ENCODE data around the gene MKNK1.

MKNK1 gene

GRCh38 chr1:46522184-46522968 lies 81.7 kb downstream of the MKNK1 start:
- DNase-seq (ENCODE audit: low spot score), result no peak

DNA sequence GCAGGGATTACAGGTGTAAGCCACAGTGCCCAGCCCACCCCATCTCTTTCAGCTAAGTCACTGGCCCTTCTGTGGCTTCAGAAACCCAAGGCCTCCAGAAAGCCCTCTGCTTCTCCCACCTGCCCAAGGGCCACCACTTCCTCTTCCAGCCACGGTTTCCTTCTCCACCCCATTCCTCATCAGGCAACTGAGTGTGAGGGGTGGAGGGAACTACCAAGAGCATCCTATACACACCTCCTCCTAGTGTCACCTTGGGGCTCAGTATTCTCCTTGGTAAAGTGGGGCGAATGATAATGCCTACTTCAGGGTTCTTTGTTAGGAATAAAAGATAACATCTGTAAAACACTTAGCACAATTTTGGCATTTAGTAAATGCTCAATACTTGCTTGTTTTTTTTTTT lies 82.7 kb downstream of the MKNK1 start:
- DNase-seq (ENCODE audit: low spot score), result no peak

DNA sequence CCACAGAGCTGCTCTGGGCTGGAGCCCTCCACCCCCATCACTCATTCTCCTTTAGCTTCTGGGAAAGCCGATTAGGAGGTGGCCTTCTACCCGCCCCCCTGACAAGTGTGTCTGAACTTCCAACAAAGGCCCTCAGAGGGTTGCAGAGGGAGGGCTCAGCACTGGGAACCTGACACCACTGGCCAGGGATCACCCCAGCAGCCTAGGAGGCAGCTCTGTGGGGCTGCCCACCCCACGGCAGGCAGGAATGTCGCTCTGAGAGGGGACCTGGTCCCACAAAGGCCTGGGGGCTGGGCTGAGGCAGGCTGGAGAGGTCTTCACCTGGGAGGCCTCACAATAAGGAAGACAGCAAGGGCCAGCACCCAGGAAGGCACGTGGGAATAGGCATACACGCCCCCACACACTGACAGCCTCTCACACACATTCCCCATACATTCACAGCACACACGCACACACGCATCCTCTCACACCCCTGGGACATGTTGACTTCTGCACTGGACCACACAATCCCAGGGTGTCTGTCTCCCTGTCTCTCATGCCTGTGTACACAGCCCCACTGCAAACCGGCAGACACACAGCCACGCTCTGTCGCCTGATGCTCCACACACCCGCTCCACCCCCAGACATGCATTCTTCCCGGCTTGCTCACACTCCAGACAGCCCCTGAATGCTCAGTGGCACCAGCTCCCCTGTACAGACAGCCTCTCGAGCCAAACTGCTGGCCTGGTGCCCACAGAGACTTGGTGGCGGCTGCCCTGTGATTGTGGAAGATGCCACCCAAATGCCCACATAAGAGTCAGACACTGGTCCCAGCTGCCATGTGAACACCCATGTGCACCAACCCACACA lies 83.8 kb downstream of the MKNK1 start:
- no peak for DNase-seq (ENCODE audit: low spot score)

DNA sequence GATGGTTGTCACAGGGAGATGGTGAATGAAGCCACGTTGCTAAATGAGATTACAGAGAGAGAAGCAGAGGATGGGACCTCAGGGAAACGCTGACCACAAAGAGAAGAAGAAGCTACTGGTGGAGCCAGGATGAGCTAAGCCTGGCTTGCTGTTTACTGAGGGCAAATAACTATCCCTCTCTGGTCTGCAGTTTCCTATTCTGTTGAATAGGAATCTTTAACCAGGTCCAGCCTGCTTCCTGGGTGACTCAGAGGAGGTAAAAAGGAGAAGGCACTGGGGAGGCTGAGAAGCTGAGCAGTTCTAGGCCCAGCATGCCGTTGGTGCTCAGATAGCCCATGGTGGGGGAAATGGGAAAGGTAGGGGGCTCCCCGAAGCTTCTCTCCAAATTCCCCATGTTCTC lies 84.9 kb downstream of the MKNK1 start:
- no peak for DNase-seq (ENCODE audit: low spot score)

DNA sequence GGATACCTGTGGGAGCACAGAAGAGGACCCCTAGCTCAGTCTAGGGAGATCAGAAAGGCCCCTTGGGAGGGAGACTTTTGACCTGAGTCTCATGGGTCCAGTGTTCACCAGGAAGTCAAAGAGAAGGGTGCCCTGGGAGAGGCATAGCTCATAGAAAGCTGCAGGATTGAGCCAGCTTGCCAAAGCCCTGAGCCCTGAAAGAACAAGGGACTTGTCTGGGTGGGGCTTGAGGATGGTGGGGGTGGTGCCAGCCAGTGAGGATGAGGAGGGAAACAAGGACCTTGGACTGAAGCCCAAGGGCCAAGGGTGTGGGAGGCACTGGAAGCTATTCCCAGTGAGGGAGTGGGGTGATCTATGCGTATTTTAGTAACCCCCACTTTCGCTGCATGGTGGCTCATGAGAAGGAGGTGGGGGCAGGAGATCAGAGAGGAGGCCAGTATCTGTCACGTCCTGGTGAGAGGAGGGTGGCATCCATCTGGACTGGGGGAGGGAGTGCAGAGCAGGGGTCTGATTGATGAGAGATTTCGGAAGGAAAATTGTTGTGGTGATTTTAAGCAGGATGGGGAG lies 86.1 kb downstream of the MKNK1 start:
- no peak for DNase-seq (ENCODE audit: low spot score)

DNA sequence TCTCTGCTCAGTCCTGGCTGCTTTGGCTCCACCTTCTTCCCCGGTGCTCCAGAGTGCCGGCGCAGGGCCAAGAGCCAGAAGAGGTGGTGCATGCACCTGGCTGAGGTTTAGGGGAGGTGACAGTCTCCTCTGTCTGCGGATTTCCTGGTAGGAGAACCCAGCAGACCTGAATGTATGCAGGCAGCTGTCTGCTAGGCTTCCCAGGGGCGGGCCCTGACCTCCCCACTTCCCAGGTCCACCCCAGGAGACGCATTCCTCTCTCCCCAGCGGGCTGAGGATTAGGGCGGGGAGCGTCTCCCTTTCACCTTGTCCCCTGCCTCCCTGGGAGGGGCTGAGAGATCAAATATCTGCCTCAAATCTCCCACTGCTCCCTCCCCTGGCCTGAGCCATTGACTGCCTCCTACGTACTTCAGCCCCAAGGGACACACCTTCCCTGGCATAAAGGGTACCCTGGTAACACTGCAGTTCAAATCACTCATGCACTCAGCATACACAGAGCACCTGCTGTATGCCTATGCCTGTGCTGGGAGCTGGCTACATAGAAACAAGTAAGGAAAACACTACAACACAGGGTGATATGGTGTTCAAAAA lies 87.0 kb downstream of the MKNK1 start:
- peak; percentile 81 for DNase-seq (ENCODE audit: low spot score)

DNA sequence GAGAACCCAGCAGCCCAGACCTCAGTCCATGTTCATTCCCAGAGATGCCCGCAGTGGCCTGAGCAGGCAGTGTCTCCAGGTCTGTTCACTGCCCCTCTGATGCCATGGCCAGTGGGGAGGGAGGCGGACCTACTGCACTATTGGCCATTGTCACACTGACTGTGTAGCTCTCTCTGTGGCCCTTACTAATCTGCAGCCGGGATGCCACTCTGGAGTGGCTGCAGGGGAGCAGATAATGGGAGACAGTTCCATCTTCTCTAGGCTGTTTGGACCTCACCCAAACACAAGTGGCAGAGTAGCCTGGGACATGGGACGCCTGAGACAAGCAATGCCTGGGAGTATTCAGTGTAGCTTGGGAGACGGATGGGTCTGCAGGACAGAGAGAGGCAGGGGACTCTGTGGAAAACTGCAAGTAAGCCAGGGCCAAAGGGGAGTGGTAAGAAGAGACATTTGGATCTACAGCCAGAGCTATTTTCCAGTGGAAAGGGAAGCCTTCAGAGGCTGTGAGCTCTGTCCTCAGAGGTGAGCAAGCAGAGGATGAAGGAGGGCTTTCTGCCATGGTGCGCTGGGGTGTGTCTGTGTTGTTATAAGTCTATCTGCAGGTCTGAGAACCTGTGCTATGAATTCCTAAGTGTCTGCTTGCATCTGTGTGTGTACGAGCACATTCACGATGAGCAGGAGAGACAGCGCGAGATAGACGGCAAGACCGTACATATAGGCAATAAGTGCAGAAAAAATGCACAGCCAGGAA lies 87.7 kb downstream of the MKNK1 start:
- DNase-seq (ENCODE audit: low spot score), result no peak

- DNase-seq (ENCODE audit: low spot score), result no peak
Observed at GRCh38 chr1:46515576-46515975, 88.5 kb downstream of the MKNK1 start.

- no peak for DNase-seq (ENCODE audit: low spot score)
Observed at GRCh38 chr1:46513536-46513935, 90.5 kb downstream of the MKNK1 start.

- no peak for DNase-seq (ENCODE audit: low spot score)
Observed at GRCh38 chr1:46512792-46513190, 91.3 kb downstream of the MKNK1 start.

GRCh38 chr1:46512135-46512791 lies 91.8 kb downstream of the MKNK1 start:
- no peak for DNase-seq (ENCODE audit: low spot score)

- DNase-seq (ENCODE audit: low spot score), result no peak
Observed at GRCh38 chr1:46510998-46511365, 93.1 kb downstream of the MKNK1 start.

- DNase-seq (ENCODE audit: low spot score), result no peak
Observed at GRCh38 chr1:46510341-46510997, 93.6 kb downstream of the MKNK1 start.

DNA sequence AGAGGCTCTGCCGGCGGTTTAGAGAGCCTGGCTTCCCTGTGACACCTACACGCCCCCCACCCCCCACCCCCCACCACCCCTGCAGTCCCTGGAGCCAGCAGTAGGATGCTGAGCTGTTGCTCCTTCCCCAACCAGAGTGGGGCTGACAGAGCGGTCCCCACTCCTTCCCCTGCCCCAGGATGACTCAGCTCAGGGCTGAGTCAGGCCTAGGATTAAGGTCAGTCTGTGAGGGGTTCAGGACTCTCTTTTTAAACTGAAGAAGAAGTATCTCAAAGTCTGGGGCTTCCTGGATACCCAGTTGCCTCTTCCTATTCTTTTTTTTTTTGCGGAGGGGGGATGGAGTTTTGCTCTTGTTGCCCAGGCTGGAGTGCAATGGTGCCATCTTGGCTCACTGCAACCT lies 95.3 kb downstream of the MKNK1 start:
- no peak for DNase-seq (ENCODE audit: low spot score)
